SKM-1 (cell line): Measurements from ENCODE around the gene BNC2.

Experiments
- DNase-seq: peaks from one replicate; lab custom pipeline; 2025; ENCODE audit not compliant: unreplicated experiment; lab: John Stamatoyannopoulos, UW

BNC2 gene

DNA sequence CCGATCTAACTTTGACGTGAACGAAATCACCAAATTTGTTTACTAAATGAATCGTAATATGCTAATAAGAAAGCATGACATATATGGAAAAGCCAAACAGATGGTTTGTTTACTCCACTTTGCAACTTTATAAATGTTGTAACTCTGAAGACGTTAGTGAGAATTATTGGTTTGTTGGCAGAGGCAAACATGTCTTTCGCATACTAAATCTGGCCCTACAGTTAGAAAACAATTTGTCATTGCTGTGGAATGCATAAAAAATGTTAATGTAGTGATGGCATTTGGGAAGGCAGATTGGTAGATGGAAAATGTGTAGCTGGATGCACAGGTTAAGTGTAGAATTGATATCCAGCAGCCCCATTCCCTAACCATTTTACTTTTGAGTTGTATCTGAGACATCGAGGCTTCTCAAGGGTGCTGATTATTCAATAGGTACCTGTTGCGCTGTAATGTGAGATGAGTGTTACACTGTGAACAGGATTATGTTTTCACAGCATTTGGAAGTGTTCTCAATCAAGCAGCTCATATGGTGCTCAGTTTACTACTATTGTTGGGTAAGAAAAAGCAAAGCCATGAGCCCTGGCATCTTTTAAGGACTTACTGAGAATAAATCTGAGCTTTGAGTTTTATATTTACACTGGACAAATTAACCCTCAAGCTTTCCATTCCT lies 444.8 kb downstream of the BNC2 start:
- no peak for DNase-seq

DNA sequence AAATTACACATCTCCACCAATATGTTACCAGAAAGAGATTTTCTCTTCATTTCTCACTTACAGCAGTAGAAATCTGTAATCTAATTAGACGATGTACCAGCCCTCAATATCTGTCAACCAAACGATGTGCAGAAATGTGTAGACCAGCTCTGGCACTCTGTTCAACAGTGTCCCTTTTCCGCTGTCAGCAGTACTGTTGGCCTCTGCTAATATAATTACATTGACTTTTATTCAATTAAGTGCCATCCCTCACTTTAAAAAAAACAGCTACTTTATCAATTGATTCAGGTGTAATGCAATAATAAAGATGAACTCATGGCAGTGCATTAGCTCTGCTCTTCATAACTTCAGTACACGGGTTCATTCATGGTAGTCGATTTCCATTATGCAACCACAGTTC lies 448.4 kb downstream of the BNC2 start:
- no peak for DNase-seq

DNA sequence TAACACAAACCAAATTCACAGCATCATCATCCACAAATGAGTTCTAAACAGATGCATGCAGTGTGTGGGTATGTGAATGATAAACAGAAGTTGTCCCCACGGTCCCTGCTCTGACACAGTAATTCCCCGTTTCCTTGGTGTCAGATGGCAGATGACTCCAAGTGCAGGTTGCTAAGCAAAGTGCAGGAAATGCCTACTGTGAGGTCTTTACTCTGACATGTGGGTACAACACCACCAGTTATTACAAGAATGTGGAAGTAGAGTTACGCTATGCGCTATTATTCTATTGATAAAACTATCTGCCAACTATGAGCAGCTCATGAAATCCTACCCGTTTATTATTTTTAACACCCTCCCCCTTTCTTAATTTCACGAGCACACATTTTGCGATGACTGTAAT lies 448.9 kb downstream of the BNC2 start:
- DNase-seq = no peak

DNA sequence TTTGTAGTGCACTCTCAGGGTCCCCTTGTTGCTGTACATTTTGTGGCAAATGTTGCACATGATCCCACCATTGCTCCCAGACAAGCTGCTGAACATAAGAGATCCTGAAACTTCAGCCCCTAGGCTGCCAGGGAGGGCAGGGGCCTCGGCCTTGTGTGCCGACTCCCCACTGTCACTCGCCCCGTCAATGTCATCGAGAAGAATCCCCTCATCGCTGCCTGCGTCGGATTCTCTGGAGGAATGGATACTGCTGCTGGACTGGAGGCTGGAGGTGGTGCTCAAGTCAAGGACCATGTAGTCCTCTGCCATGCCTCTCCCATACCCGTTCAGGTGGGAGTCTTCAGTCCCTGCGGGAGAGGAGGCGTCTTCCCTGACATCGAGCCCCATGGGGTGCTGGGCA lies 451.3 kb downstream of the BNC2 start:
- DNase-seq = no peak

DNA sequence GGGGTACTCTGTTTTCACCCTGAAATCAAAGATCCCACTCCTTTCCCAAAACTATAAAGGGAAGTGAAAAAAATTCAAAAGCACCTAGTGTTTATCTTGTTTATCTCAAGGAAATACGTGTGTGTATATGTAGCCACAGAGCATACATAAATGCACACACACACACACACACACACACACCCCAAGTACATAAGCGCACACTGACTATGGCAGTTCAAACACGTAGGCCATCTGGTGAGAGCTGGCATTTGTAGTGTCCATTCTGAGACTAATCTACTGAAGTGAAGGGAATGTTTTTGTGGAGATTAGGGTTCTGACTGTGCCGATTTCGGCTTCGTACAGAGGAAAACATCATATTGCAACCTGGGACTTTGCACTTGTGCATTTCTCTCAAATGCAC lies 451.7 kb downstream of the BNC2 start:
- DNase-seq = no peak

DNA sequence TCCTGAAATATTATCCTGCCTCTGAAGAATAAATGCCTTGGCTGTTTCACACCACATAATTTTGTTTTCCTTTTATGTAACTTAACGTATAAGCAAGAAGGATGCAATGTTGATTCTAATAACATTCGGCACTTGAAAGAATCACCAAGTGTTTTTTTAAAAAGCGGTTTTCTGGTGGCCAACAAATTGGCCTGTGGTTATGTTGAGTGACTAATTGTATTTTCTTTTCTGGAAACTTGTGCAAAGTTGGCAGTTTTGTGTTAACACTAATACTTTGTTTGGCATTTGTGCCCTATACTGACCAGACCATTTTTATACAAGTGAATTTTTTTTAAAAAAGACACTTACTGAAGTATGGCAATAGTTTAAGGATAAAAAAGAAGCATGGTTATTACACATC lies 452.7 kb downstream of the BNC2 start:
- DNase-seq = no peak

- DNase-seq = no peak
Measured at GRCh38 chr9:16417161-16417560, 453.3 kb downstream of the BNC2 start.

GRCh38 chr9:16414451-16414850 lies 456.0 kb downstream of the BNC2 start:
- no peak for DNase-seq

DNA sequence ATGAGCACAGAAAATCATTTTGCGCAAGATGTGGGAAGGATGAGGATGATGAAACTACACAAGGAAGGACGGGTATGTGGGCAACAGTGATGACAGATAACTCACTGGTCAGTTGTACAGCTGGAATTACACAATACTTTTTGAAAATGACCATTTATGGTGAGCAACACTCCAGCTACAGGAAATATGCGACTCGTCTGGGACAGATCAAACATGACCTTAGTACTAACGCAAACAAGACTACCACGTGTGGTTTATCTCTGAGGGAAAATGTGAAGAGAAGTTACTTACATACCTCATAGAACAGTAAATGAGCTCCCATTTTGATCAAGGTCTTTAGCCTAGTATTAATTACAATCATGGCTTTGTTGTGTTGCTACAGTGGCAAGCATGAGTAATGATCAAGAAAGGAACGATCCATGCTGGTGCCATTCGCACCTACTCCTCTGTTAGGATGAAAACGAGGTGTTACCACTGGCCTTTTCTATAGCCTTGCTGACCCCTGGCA lies 456.9 kb downstream of the BNC2 start:
- peak; percentile 86 for DNase-seq

DNA sequence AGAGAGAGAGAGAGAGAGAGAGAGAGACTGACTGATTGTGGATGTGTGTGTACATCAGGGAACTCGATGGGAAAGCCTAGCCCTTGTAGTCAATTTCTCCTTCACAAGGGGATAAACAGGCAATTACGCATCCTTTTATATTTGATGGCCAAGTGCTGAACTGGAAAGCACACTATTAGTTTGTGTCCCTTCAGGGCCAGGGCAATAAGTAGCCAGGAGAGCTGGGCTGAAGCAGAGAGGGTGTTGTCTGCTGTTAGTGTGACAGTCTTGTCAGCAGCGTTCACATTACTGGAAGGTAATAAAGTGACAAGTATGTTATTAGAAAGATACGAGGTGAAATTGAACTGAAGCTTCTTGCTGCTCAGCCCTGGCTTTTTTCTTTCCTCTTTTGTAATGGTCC lies 457.7 kb downstream of the BNC2 start:
- DNase-seq = no peak

DNA sequence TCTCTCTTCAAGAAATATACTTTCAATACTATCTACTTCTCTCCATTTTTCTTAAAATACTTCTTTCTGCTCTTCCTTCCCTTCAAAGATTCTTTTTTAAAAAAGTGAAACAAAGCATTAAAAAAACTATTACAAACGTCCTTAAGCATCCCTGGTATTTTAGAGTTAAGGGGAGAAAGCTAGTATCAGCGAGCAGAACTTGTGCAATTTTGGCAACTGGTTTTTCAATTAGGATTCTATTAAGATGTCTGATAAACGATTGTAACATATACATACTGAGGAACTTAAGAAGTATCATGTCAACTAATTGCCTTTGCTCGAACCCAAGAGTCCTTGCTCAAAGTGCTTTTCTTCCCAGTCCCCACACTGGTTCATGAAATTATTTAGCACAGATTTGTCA lies 459.2 kb downstream of the BNC2 start:
- DNase-seq = no peak

DNA sequence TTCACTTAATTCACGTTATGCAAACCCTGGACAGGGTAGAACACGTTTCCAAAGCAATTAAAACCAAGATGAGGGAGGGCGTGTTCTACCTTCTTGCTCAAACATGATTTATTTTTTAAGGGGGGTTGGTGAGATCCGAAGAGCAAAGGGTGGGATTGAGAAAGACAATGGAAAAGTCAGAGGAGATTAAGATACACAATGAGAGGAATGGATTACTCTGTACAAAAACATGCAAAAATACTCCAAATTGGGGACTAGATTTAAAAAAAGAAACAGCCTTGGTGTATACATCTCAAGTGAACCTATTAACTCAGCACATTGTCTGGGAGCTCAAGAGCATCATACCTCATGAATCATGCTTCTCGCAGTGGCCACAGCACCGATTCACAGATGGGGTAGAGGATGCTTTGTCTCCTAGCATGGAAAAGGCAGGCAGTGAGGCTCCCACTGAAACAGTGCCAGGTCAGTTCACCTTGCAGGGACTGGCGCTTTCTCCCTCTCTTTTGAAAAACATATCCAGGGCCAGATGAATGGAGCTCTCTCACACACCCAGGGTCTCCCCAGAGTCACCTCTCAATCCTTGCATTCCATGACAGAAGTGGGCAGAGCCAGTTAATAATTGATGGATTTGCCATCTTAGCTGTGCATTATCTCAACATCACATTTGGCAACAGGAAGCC lies 459.7 kb downstream of the BNC2 start:
- DNase-seq = no peak

- no peak for DNase-seq
Measured at GRCh38 chr9:16407617-16408016, 462.9 kb downstream of the BNC2 start.

DNA sequence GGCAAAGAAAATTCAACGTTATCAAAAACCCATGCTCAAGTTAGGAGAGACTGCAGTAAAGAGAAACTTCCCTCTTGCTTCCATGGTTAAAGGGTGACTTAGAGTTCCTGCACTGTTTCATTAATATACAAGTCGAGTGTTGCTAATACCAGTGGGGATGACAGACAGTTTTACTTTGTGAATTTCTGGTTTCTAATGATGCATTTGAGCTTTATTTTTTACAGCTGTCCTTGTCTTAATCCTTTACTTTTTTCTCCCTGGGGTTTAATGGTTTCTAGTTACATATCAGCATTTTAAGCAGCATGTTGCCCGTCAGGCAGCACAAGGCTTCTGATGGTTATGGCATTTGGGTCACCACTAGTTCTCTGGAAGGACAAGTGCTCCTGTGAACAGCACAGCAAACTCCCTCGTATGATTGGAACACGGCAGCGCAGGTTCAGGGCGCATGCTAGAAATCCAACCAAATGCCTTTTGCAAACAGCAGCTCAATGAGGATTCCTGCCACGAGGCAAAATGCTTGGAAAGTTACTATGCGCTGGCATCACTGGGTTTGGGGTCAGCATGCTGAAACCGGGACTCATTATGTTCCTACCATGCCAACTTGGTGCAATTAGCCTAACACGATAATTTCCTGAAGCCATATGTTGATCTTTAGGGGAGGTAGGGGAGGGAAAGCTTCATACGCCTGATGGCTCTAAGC lies 463.8 kb downstream of the BNC2 start:
- DNase-seq = no peak

GRCh38 chr9:16405421-16405820 lies 465.0 kb downstream of the BNC2 start:
- no peak for DNase-seq

DNA sequence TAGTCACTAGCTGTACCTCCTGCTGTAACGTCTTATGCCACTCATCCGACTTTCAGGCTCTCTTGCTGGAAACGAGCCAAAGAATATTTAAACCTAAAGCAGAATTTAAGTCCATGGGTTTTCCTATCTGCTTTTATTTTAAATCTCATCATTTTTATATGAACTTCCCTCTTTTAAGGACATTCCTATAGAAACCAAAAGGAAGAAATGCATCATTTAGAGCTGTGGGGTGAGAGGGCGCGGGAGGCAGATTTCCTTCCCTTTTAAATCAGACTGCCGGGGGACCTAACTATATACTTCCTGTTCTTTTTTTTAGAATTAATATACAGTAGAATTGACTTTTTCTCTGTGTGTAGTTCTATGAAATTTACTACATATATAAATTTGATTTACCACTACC lies 468.8 kb downstream of the BNC2 start:
- DNase-seq = peak; percentile 27

DNA sequence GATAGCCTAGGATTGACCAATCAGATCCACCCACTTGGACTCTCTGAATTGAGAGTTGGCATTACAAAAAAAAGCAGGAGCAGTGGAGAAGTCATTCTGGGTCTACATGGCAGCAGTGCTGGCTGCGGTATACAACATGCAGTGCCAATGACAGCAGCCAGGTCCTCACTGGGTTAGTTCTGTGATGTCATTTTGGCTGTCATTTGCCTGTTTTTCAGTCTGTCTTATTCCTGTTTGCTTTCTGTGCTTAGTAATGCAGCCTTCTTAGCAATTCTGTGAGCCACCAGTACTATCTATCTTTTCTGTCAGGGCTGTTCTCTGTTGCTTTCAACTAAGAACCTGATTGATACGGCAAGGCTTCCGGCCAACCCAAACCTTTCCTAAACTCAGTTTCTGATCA lies 471.8 kb downstream of the BNC2 start:
- DNase-seq = no peak

- no peak for DNase-seq
Measured at GRCh38 chr9:16396389-16396788, 474.1 kb downstream of the BNC2 start.

GRCh38 chr9:16391369-16391768 lies 479.1 kb downstream of the BNC2 start:
- DNase-seq = no peak

DNA sequence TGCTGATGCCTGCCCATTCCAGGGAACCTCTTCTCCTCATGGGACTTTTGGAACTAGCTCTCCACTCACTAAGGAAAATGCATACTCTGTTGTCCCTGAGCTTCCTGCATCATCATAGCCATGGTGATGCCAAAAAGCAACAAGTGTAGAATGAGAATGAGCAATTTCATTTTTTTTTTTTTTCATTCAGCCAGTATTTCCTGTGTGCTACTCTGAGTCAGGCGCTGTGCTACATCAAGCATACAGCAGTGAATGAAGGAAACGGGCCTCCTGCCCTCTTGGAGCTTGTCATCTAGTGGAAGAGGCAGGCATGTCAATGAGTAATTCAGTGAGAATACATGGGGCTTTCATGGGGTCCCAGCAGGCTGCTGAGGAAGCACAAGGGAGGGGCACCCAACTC lies 483.1 kb downstream of the BNC2 start:
- no peak for DNase-seq

GRCh38 chr9:16386827-16387077 lies 483.7 kb downstream of the BNC2 start:
- no peak for DNase-seq

- DNase-seq = no peak
Measured at GRCh38 chr9:16386007-16386826, 484.3 kb downstream of the BNC2 start.
